Type B pancreatic cell (in vitro differentiated cells): ENCODE data around the gene RNF222. TPM values are rescaled to one million over a fixed set of nuclear protein-coding genes. Genes with fewer than 3 reads are reported as not detected.
"Not testable (repeated sequence)": the region's sequence is repeated elsewhere in the genome, so short reads cannot be mapped to it uniquely, and the experiment has no call there.

Experiments
- DNase-seq: peaks from one replicate; pipeline ENCODE4 v3.0.0; 2021; ENCODE audit warnings: mixed read lengths; ENCODE audit not compliant: unreplicated experiment; ENCODE audit errors: extremely low spot score
- H3K27ac Mint-ChIP-seq: 2 replicates; pipeline ENCODE4 v1.8.0; 2021; ENCODE audit warnings: mild to moderate bottlenecking, mixed read lengths
- H3K27me3 Mint-ChIP-seq: 2 replicates; pipeline ENCODE4 v1.8.0; 2021; ENCODE audit warnings: mixed read lengths
- H3K36me3 Mint-ChIP-seq: 2 replicates; pipeline ENCODE4 v1.8.0; 2021; ENCODE audit warnings: mixed read lengths
- H3K4me1 Mint-ChIP-seq: one replicate; pipeline ENCODE4 v1.8.0; 2021; ENCODE audit warnings: mixed read lengths; ENCODE audit not compliant: unreplicated experiment
- H3K4me3 Mint-ChIP-seq: 2 replicates; pipeline ENCODE4 v1.8.0; 2021; ENCODE audit warnings: mild to moderate bottlenecking, mixed read lengths
- H3K9me3 Mint-ChIP-seq: 2 replicates; pipeline ENCODE4 v1.8.0; 2021; ENCODE audit warnings: mixed read lengths
- total RNA-seq: library from RNA; stranded (reverse); gene quantifications from 2 replicates; pipeline ENCODE4 v1.2.1, GENCODE V29; 2021; ENCODE audit warnings: low replicate concordance
- TF ChIP-seq, protein P1 (sequence below): fragments of 200-600 bp; sonication (generic); conservative IDR thresholded peaks from 2 replicates; pipeline ENCODE4 v1.5.0; 2021; ENCODE audit warnings: antibody characterized with exemption, mild to moderate bottlenecking

The RNF222 gene
- total RNA-seq, 1 donor from 2014 or later: 0.24 TPM

DNA sequence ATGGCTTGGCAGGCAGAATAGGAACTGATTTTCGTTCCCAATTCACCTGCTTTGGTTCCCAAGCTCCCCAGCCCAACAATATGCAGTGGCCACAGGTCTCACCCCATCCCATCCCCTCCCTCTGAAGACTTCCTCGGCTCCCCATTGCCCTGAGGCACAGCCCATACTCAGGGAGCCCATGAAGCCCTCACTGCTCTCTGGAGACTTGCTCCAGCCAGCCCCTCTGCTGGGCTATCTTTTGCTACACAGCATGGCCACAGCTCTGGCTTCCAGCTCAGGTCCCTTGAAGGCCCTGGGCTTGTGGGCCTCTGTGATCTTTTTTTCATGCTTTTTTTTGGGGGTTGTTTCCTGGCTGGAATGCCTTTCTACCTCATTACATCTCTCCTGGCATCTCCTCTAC is 8.5 kb upstream of the RNF222 start:
- Mint-ChIP-seq H3K9me3 (no peaks in the 10 kb centered on the region), H3K4me3 (no peak overlapping the region), H3K36me3 (no peaks in the 10 kb centered on the region), H3K27me3 (peaks cover 7% of the 10 kb centered on the region), H3K27ac (no peak overlapping the region), H3K4me1 (peaks cover 5% of the 10 kb centered on the region)
- DNase-seq: no peak
- TF ChIP-seq, protein P1, sequence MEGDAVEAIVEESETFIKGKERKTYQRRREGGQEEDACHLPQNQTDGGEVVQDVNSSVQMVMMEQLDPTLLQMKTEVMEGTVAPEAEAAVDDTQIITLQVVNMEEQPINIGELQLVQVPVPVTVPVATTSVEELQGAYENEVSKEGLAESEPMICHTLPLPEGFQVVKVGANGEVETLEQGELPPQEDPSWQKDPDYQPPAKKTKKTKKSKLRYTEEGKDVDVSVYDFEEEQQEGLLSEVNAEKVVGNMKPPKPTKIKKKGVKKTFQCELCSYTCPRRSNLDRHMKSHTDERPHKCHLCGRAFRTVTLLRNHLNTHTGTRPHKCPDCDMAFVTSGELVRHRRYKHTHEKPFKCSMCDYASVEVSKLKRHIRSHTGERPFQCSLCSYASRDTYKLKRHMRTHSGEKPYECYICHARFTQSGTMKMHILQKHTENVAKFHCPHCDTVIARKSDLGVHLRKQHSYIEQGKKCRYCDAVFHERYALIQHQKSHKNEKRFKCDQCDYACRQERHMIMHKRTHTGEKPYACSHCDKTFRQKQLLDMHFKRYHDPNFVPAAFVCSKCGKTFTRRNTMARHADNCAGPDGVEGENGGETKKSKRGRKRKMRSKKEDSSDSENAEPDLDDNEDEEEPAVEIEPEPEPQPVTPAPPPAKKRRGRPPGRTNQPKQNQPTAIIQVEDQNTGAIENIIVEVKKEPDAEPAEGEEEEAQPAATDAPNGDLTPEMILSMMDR: no peak

DNA sequence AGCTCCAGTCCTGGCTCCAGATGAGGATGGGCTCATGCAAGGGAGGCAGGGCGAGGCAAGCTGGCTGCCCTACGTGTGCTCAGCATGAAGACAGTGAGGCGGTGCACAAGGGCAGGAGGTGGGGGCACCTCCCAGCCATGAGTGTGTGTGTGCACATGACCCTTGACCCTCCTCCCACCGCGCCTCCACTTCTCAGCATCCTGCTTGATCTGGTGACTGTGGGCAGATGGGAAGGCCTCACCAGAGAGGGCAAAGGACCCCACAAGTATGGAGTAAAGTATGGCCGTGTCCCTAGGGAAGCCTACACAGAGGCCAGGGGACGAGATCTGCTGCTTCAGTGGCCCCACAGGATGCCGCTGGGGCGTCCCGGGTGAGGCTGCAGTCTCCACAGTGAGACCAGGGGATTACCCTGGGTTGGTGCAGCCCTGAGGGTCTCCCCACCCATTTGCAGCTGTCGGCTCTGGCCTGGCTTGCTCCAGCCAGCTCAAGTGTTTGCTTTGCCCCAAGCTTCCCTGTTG is 7.9 kb upstream of the RNF222 start:
- Mint-ChIP-seq H3K9me3 (no peaks in the 10 kb centered on the region), H3K4me1 (peaks cover 5% of the 10 kb centered on the region), H3K4me3 (no peak overlapping the region), H3K36me3 (no peaks in the 10 kb centered on the region), H3K27ac (no peak overlapping the region), H3K27me3 (peaks cover 13% of the 10 kb centered on the region)
- TF ChIP-seq, protein P1: no peak
- no peak for DNase-seq

DNA sequence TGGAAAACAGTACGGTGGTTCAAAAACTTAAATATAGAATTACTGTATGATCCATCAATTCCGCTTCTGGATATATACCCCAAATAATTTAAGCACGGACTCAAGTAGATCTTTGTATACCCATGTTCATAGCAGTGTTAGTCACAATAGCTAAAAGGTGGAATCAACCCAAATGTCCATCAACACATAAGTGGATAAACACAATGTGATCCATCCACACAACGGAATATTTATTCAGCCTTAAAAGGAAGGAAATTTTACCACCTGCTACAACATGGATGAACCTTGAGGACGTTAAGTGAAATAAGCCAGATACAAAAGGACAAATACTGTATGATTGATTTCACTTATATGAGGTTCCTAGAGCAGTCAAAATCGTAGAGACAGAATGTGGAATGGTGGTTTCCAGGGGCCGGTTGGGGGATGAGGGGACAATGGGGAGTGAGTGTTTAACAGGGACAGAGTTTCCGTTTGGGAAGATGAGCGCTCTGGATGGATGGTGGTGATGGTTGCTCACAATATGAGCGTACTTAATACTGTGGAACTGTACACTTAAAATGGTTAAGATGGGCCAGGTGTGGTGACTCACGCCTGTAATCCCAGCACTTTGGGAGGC is 5.4 kb upstream of the RNF222 start:
- TF ChIP-seq, protein P1: peak; percentile 1
- no peaks in the 10 kb centered on the region for H3K9me3 Mint-ChIP-seq
- no peak overlapping the region for H3K4me3 Mint-ChIP-seq
- H3K4me1 Mint-ChIP-seq: no peaks in the 10 kb centered on the region
- H3K36me3 Mint-ChIP-seq: no peaks in the 10 kb centered on the region
- no peak for DNase-seq
- peaks cover 23% of the 10 kb centered on the region for H3K27me3 Mint-ChIP-seq
- H3K27ac Mint-ChIP-seq: no peak overlapping the region

DNA sequence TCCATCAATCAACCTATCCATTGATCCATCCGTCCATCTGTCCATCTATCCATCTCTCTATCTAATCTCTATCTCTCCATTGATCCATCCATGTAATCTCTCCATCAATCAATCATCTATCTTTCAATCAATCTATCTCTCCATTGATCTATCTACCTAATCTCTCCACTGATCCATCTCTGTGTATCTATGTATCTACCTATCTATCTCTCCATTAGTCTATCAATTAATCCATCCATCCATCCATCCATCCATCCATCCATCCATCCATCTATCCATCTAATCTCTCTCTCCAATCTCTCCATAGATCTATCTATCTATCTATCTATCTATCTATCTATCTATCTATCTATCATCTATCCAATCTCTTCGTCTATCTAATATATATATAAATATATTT is 3.5 kb upstream of the RNF222 start:
- Mint-ChIP-seq H3K27me3 (peaks cover 37% of the 10 kb centered on the region), H3K36me3 (no peaks in the 10 kb centered on the region), H3K27ac (no peak overlapping the region), H3K4me1 (peaks cover 3% of the 10 kb centered on the region), H3K4me3 (no peak overlapping the region), H3K9me3 (no peaks in the 10 kb centered on the region)
- TF ChIP-seq, protein P1: no peak
- no peak for DNase-seq

DNA sequence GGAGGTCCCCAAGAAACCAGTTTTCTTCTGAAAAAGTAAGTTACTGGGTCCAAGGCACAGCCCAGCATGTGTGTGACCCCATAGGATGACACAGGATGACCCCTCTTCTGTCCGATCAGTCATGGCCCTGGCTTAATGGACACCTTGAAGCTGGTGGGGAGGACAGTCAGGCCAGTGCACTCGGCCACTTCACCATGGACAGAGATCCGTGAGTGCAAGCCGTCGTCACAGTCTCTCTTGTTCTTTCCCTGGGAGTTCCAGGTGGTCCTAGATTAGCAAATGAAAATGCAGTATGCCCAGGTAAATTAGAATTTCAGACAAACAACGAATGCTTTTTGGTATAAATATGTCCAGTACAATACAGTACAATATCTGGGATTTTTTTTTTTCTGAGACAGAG is 1.4 kb upstream of the RNF222 start:
- Mint-ChIP-seq H3K27me3 (peaks cover 54% of the 10 kb centered on the region), H3K27ac (no peak overlapping the region), H3K9me3 (no peaks in the 10 kb centered on the region), H3K4me1 (peaks cover 3% of the 10 kb centered on the region), H3K36me3 (no peaks in the 10 kb centered on the region), H3K4me3 (no peak overlapping the region)
- no peak for DNase-seq
- TF ChIP-seq, protein P1: no peak

DNA sequence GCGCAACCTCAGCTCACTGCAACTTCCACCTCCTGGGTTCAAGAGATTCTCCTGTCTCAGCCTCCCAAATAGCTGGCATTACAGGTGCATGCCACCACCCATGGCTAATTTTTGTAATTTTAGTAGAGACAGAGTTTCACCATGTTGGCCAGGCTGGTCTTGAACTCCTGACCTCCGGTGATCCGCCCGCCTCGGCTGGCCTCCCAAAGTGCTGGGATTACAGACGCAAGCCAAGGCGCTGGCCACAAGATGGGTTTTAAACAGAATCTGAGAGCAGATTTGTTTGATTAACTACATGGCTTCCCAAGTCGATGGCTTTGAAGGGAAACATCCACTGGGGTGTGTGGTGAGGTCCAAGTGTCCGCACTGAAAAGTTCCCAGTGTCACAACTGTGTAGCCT is 3.1 kb downstream of the RNF222 start:
- not testable (repeated sequence) for H3K9me3 Mint-ChIP-seq, H3K36me3 Mint-ChIP-seq, H3K4me1 Mint-ChIP-seq, DNase-seq, H3K27ac Mint-ChIP-seq, H3K4me3 Mint-ChIP-seq
- peaks cover 39% of the 10 kb centered on the region for H3K27me3 Mint-ChIP-seq
